ENCODE data around the gene CALHM2.

GRCh38 chr10:103417601-103418000 lies 34.6 kb downstream of the CALHM2 start:
- no peak for TF ChIP-seq CTCF (IDR thresholded peaks at IDR 0.05)
- no peak for TF ChIP-seq POLR2AphosphoS5 (IDR thresholded peaks at IDR 0.05; ENCODE audit: low read depth, low read length)
- TF ChIP-seq TCF7L2 (IDR thresholded peaks at IDR 0.05; ENCODE audit: low read depth, low read length): no peak
- no peak for TF ChIP-seq REST (IDR thresholded peaks at IDR 0.05; ENCODE audit: insufficient read depth in 1 of 2, low read depth in 2 of 2, low read length in 1 of 2)

Data from Panc1 (cell line).